HL-60 (cell line): Measurements from ENCODE around the gene TPP1.

ENCODE experiments used
- CTCF ChIP-seq: IDR thresholded peaks from one replicate; pipeline ENCODE4 v1.5.1; 2011; ENCODE audit warnings: low read length, control low read depth, inconsistent platforms; ENCODE audit not compliant: insufficient read depth
- SPI1 ChIP-seq: IDR thresholded peaks from 2 replicates; pipeline ENCODE4 v1.6.1; 2012; ENCODE audit warnings: low read depth, mild to moderate bottlenecking, borderline replicate concordance

GRCh38 chr11:6604081-6604626 lies 15.1 kb downstream of the TPP1 start:
- TF ChIP-seq SPI1 (no peak), CTCF (no peak)
